ENCODE data around the gene MUCL3. TPM values are rescaled to one million over a fixed set of nuclear protein-coding genes. Genes with fewer than 3 reads are reported as not detected.

The MUCL3 gene
- total and polyA plus RNA-seq, 8 donors, result 0.07 to 4.0 (median 0.15) TPM

GRCh38 chr6:31001281-31001888, 60.6 kb downstream of the MUCL3 start:
- ATAC-seq, result no peak
- intact Hi-C loops (cut with DNase I), result no loop called here
- no peak for DNase-seq
- Histone ChIP-seq H3K4me1 (peaks cover 0 to 3% of the 10 kb centered on the region in 2 donors), H3K27me3 (no peaks in the 10 kb centered on the region), H3K36me3 (no peaks in the 10 kb centered on the region), H3K4me3 (no peak overlapping the region), H3K9me3 (no peaks in the 10 kb centered on the region), H3K27ac (no peak overlapping the region)
- TF ChIP-seq, protein P1, sequence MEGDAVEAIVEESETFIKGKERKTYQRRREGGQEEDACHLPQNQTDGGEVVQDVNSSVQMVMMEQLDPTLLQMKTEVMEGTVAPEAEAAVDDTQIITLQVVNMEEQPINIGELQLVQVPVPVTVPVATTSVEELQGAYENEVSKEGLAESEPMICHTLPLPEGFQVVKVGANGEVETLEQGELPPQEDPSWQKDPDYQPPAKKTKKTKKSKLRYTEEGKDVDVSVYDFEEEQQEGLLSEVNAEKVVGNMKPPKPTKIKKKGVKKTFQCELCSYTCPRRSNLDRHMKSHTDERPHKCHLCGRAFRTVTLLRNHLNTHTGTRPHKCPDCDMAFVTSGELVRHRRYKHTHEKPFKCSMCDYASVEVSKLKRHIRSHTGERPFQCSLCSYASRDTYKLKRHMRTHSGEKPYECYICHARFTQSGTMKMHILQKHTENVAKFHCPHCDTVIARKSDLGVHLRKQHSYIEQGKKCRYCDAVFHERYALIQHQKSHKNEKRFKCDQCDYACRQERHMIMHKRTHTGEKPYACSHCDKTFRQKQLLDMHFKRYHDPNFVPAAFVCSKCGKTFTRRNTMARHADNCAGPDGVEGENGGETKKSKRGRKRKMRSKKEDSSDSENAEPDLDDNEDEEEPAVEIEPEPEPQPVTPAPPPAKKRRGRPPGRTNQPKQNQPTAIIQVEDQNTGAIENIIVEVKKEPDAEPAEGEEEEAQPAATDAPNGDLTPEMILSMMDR (IDR thresholded peaks at IDR 0.05), result no peak

DNA sequence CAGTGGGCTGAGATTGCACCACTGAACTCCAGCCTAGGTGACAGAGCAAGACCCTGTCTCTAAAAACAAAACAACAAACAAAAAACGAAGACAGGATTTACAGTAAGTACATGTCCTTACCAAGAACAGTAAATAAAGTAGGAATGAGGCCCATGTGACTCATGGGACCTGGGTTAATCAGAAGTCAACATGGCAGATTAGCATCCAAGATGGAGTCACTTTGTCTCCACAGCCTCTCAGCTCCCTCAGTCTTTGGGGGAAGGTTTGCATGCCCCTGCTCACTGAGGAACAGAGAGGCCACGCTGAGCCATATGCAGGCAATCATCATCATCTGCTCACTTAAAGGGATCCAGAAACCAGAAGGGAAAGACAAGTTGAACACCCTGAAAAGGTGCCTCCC, 61.7 kb downstream of the MUCL3 start:
- intact Hi-C loops (cut with DNase I), result no loop called here
- H3K27me3 ChIP-seq, result no peaks in the 10 kb centered on the region
- DNase-seq, result no peak
- peaks cover 0 to 3% of the 10 kb centered on the region in 2 donors for H3K4me1 ChIP-seq
- no peaks in the 10 kb centered on the region for H3K36me3 ChIP-seq
- no peak overlapping the region for H3K27ac ChIP-seq
- no peaks in the 10 kb centered on the region for H3K9me3 ChIP-seq
- no peak overlapping the region for H3K4me3 ChIP-seq
- ATAC-seq, result no peak
- TF ChIP-seq, protein P1 (IDR thresholded peaks at IDR 0.05), result no peak

Other genes starting within 250 kb of the MUCL3 start
- gene NRM, start 250.0 kb upstream of the MUCL3 start, total RNA-seq, result 10 to 100 TPM; 13.1 to 17.4 TPM
- 10 to 100 TPM; 36.9 to 55.1 (median 41.1) TPM for gene NRM, start 250.0 kb upstream of the MUCL3 start, polyA plus RNA-seq (ENCODE audit: insufficient read length in 6 of 6)
- 10 to 100 TPM; 28.2 to 38.6 TPM for gene MDC1, start 223.7 kb upstream of the MUCL3 start, total RNA-seq
- gene MDC1, start 223.7 kb upstream of the MUCL3 start, polyA plus RNA-seq (ENCODE audit: insufficient read length in 6 of 6), result 10 to 100 TPM; 43.5 to 53.6 (median 49.9) TPM
- gene TUBB, start 220.6 kb upstream of the MUCL3 start, total RNA-seq, result 100 to 1,000 TPM; 409 to 602 TPM
- gene TUBB, start 220.6 kb upstream of the MUCL3 start, polyA plus RNA-seq (ENCODE audit: insufficient read length in 6 of 6), result 1,000 to 10,000 TPM; 1,093 to 1,665 (median 1,153) TPM
- 100 to 1,000 TPM; 148 to 206 TPM for gene FLOT1, start 198.3 kb upstream of the MUCL3 start, total RNA-seq
- 100 to 1,000 TPM; 115 to 135 (median 124) TPM for gene FLOT1, start 198.3 kb upstream of the MUCL3 start, polyA plus RNA-seq (ENCODE audit: insufficient read length in 6 of 6)
- 10 to 100 TPM; 36.1 to 77.0 TPM for gene IER3, start 196.4 kb upstream of the MUCL3 start, total RNA-seq
- 10 to 100 TPM in 5 of 6 donors, 1 to 10 TPM in 1; 5.5 to 38.8 (median 12.9) TPM for gene IER3, start 196.4 kb upstream of the MUCL3 start, polyA plus RNA-seq (ENCODE audit: insufficient read length in 6 of 6)
- gene DDR1, start 56.5 kb upstream of the MUCL3 start, total RNA-seq, result 100 to 1,000 TPM in 1 of 2 donors, 10 to 100 TPM in 1; 77.9 to 148 TPM
- gene DDR1, start 56.5 kb upstream of the MUCL3 start, polyA plus RNA-seq (ENCODE audit: insufficient read length in 6 of 6), result 10 to 100 TPM; 79.5 to 99.9 (median 90.0) TPM
- gene GTF2H4, start 32.8 kb upstream of the MUCL3 start, total RNA-seq, result 10 to 100 TPM; 29.5 to 34.2 TPM
- gene GTF2H4, start 32.8 kb upstream of the MUCL3 start, polyA plus RNA-seq (ENCODE audit: insufficient read length in 6 of 6), result 10 to 100 TPM; 35.5 to 59.5 (median 53.0) TPM
- 10 to 100 TPM; 34.0 to 40.3 TPM for gene VARS2, start 26.7 kb upstream of the MUCL3 start, total RNA-seq
- 10 to 100 TPM; 42.3 to 54.3 (median 46.9) TPM for gene VARS2, start 26.7 kb upstream of the MUCL3 start, polyA plus RNA-seq (ENCODE audit: insufficient read length in 6 of 6)
- gene SFTA2, start 8.8 kb upstream of the MUCL3 start, total RNA-seq, result 100 to 1,000 TPM; 213 to 384 TPM
- gene SFTA2, start 8.8 kb upstream of the MUCL3 start, polyA plus RNA-seq (ENCODE audit: insufficient read length in 6 of 6), result 10 to 100 TPM in 5 of 6 donors, 1 to 10 TPM in 1; 9.3 to 19.6 (median 15.5) TPM
- gene MUC21, start 42.7 kb downstream of the MUCL3 start, total RNA-seq, result 1 to 10 TPM; 8.5 to 9.5 TPM
- gene MUC21, start 42.7 kb downstream of the MUCL3 start, polyA plus RNA-seq (ENCODE audit: insufficient read length in 6 of 6), result under 1 TPM in 2 of 6 donors, not detected in 4; 0.04 to 0.05 TPM
- gene MUC22, start 69.5 kb downstream of the MUCL3 start, total RNA-seq, result under 1 TPM in 1 of 2 donors, not detected in 1; 0.20 TPM
- not detected for gene MUC22, start 69.5 kb downstream of the MUCL3 start, polyA plus RNA-seq (ENCODE audit: insufficient read length in 6 of 6)
- gene C6orf15, start 171.6 kb downstream of the MUCL3 start, total RNA-seq, result not detected
- not detected for gene C6orf15, start 171.6 kb downstream of the MUCL3 start, polyA plus RNA-seq (ENCODE audit: insufficient read length in 6 of 6)
- 10 to 100 TPM in 1 of 2 donors, 1 to 10 TPM in 1; 3.5 to 11.7 TPM for gene PSORS1C1, start 173.8 kb downstream of the MUCL3 start, total RNA-seq
- gene PSORS1C1, start 173.8 kb downstream of the MUCL3 start, polyA plus RNA-seq (ENCODE audit: insufficient read length in 6 of 6), result under 1 TPM; 0.09 to 0.70 (median 0.51) TPM
- under 1 TPM; 0.13 to 0.61 TPM for gene CDSN, start 179.5 kb downstream of the MUCL3 start, total RNA-seq
- not detected for gene CDSN, start 179.5 kb downstream of the MUCL3 start, polyA plus RNA-seq (ENCODE audit: insufficient read length in 6 of 6)
- gene PSORS1C2, start 198.1 kb downstream of the MUCL3 start, total RNA-seq, result not detected
- under 1 TPM in 2 of 6 donors, not detected in 4; 0.14 to 0.17 TPM for gene PSORS1C2, start 198.1 kb downstream of the MUCL3 start, polyA plus RNA-seq (ENCODE audit: insufficient read length in 6 of 6)
- gene CCHCR1, start 216.8 kb downstream of the MUCL3 start, total RNA-seq, result 10 to 100 TPM; 18.9 to 22.1 TPM
- 10 to 100 TPM; 33.6 to 38.8 (median 35.9) TPM for gene CCHCR1, start 216.8 kb downstream of the MUCL3 start, polyA plus RNA-seq (ENCODE audit: insufficient read length in 6 of 6)
- 10 to 100 TPM; 16.7 to 18.0 TPM for gene TCF19, start 217.6 kb downstream of the MUCL3 start, total RNA-seq
- gene TCF19, start 217.6 kb downstream of the MUCL3 start, polyA plus RNA-seq (ENCODE audit: insufficient read length in 6 of 6), result 10 to 100 TPM; 15.8 to 26.4 (median 19.0) TPM
- 1 to 10 TPM; 1.9 TPM for gene POU5F1, start 229.7 kb downstream of the MUCL3 start, total RNA-seq
- gene POU5F1, start 229.7 kb downstream of the MUCL3 start, polyA plus RNA-seq (ENCODE audit: insufficient read length in 6 of 6), result 1 to 10 TPM in 4 of 6 donors, under 1 TPM in 2; 0.37 to 2.0 (median 1.6) TPM

Measured in left lung (tissue), 10 donors.